K562 (cell line): ENCODE measurements around the gene GNAQ.

Experiments used
- CBFA2T3 ChIP-seq: fragments of 450-650 bp; IDR thresholded peaks from 2 replicates; pipeline ENCODE4 v1.6.1; 2017
- CEBPB ChIP-seq: fragments of 450-650 bp; IDR thresholded peaks from 2 replicates; pipeline ENCODE4 v1.6.1; 2016; ENCODE audit warnings: missing genetic modification characterization, missing compliant biosample characterization
- TF ChIP-seq, protein P1 (sequence below), 2 experiments: fragments of 150-350 bp in 1 of 2; IDR thresholded peaks; 2 replicates each; pipeline ENCODE4 v1.6.1; 2012 to 2016; ENCODE audit warnings: low read depth in 2 of 2, low read length in 2 of 2, mild to moderate bottlenecking in 1 of 2, moderate library complexity in 1 of 2

DNA sequence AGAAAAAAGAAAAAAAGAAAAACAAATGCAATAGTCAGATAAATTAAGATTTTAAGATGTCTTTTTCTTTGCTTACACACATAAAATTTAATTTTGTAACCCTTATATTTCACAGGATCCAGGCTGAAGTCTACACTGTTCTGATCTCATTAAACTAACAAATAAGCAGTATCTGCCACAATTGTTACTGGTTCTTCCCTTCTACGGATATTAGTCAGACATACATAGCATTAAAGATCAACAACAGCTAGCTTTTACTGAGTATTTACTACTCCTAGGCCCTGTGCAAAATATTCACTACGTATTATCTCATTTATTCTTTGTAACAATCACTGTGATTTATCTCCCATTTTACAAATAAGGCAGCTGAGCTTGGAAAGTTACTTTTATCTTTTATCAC is 34.9 kb downstream of the GNAQ start:
- TF ChIP-seq CBFA2T3: no peak
- TF ChIP-seq CEBPB (tag): no peak
- TF ChIP-seq, protein P1, sequence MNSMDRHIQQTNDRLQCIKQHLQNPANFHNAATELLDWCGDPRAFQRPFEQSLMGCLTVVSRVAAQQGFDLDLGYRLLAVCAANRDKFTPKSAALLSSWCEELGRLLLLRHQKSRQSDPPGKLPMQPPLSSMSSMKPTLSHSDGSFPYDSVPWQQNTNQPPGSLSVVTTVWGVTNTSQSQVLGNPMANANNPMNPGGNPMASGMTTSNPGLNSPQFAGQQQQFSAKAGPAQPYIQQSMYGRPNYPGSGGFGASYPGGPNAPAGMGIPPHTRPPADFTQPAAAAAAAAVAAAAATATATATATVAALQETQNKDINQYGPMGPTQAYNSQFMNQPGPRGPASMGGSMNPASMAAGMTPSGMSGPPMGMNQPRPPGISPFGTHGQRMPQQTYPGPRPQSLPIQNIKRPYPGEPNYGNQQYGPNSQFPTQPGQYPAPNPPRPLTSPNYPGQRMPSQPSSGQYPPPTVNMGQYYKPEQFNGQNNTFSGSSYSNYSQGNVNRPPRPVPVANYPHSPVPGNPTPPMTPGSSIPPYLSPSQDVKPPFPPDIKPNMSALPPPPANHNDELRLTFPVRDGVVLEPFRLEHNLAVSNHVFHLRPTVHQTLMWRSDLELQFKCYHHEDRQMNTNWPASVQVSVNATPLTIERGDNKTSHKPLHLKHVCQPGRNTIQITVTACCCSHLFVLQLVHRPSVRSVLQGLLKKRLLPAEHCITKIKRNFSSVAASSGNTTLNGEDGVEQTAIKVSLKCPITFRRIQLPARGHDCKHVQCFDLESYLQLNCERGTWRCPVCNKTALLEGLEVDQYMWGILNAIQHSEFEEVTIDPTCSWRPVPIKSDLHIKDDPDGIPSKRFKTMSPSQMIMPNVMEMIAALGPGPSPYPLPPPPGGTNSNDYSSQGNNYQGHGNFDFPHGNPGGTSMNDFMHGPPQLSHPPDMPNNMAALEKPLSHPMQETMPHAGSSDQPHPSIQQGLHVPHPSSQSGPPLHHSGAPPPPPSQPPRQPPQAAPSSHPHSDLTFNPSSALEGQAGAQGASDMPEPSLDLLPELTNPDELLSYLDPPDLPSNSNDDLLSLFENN (IDR thresholded peaks at IDR 0.05; ENCODE audit: low read depth in 2 of 2, low read length in 2 of 2): no peak
